T-helper 2 cell treated with Interferon-gamma antibody and Interleukin-4, amounts not matched to agents 100 ng/mL and 5 ng/mL, for 36 hours (primary cell): ENCODE data around the gene PSAT1. TPM values are rescaled to one million over a fixed set of nuclear protein-coding genes. Genes with fewer than 3 reads are reported as not detected.

ENCODE experiments used
- intact Hi-C: fragments of 100-400 bp; cut with micrococcal nuclease; formaldehyde crosslinking; loops from one replicate; pipeline ENCODE4 v1.15.1; 2023
- total RNA-seq: library from RNA; stranded (reverse); gene quantifications from 2 replicates; pipeline ENCODE4 v1.2.3, GENCODE V29; 2022

The PSAT1 gene
- total RNA-seq, 1 donor from 2014 or later, result 61.5 TPM

DNA sequence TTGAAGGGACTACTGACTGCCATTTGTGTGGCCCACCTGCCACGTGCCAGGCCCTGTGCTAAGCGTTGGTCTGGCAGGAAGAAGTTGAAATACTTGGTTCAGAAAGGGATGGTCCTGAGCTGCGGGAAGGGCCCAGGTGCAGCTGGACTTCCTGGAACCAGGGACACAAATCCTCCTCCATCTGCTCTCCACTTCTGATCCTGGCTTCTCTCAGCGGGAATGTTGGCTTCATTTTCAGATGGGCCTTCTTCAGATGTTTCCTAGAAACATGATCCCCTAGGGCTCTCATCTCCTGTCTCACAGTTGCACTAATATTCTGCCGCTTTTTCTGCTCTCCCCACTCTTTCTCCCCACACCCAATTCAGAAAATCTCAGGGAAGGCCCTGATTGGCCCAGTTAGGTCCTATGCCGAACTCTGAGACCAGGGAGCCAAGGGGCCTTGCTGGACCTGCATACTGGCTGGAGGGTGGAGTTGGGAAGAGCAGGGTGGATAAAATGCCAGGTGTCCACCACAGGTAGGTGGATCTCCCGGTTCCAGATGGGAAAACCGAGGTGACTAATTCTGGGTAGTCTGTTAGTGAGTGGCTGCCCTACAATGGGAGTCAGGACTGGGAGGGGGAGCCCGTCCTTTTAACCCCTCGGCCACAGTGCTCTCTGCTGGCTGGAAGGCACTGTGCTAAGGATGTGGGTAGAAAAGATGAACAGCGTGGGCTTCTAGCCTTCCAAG, 19.4 kb downstream of the PSAT1 start:
- intact Hi-C loops, result no loop called here

GRCh38 chr9:78319197-78320029, 22.5 kb downstream of the PSAT1 start:
- intact Hi-C loops, result no loop called here

DNA sequence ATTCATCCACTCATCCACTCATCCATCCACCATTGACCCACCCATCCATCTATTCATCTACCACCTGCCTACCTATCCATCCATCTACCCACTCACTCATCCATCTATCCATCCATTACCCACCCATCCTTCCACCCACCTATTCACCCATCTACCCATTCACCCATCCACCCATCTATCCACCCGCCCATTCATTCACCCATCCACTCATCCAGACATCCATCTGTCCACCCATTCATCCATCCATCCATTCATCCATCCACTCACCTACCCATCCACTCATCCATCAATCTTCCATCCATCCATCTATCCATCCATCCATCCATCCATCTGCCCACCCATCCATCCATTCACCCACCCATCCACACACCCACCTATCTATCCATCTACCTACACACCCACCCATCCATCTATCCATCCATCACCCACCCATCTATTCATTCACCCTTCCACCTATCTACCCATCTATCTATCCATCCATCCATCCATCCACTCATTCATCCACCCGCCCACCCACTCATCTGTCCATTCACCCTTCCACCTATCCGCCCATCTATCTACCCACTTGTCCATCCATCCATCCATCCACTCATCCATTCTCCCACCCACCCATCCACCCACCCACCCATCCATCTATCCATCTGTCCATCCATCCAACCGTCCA, 23.2 kb downstream of the PSAT1 start:
- intact Hi-C loops, result no loop called here

DNA sequence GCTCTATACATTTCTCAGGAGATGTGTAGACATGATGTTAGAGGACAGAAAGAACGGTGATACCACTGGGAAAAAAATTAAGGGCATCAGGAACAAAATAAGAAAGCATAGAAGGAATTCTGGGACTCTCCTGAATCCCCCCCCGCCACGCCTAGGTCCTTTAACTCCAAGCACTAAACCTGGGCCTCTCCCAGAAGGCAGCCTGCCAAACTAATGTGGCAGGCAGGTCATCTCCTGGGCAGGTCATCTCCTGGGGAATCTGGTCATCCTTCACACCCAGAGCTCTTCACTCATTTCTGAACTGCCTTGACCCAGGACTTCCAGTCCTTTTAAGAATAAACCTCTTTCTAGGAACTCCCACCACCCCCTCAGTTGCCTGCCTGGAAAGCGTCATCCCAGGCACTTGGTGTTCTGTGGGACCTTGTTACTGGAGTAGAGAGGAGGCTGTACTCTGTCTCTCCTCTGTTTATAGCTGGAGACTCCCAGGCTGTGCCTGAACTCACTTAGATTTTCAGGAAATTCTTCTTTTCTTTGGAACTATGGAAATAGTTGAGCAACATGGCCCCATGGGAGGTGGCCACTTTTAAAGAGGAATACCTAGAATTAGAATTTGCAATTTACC, 24.1 kb downstream of the PSAT1 start:
- intact Hi-C loops, result no loop called here

GRCh38 chr9:78321505-78321904, 24.6 kb downstream of the PSAT1 start:
- intact Hi-C loops, result no loop called here

GRCh38 chr9:78324068-78324650, 27.2 kb downstream of the PSAT1 start:
- intact Hi-C loops, result no loop called here

DNA sequence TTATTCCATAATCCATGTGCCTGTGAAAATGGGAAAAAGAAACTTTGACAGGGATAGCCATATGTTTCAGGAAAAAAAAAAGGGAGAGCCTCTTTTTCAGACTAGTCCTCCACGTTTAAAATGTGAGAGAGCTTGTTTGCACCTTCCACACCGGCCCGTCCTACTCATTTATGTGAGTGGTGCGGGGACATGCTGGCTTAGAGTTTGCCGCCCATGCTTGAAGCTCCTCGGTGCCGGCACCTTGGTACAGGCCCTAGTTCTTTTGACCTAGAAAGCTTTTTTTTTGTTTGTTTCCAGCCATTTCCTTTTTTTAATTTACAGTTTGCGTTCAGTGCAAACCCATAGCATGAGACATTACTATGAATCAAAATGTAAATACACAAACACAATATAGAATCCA, 27.8 kb downstream of the PSAT1 start:
- intact Hi-C loops, result no loop called here

- intact Hi-C loops, result no loop called here
Observed at GRCh38 chr9:78325343-78325742, 28.4 kb downstream of the PSAT1 start.

DNA sequence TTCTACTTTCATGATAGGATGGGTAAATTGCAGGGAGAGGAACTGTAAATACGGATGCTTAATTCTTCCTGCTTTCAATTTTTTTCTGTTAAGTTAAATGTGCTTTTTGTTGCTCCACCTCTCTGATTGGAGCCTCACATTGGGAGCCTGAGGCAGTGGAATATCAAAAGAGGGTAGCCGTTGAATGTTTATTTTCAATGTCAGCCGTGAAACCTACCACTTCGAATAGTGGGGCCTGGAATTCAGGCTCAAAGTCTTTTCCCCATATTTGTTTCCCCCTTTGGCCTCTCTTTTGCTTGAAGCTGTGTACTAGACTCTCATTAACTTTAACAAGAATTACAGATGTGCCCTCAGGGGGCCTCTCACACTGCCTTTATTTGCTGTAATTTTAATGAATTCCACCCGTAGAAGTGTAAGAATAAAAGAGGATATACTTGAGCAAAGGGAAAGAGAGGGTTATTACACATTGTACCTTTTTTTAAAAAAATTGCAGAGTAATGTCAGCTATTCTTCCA, 29.0 kb downstream of the PSAT1 start:
- intact Hi-C loops, result no loop called here

GRCh38 chr9:78326564-78326963, 29.6 kb downstream of the PSAT1 start:
- intact Hi-C loops, result no loop called here

- intact Hi-C loops, result no loop called here
Observed at GRCh38 chr9:78332381-78332780, 35.5 kb downstream of the PSAT1 start.

GRCh38 chr9:78348848-78349247, 51.9 kb downstream of the PSAT1 start:
- intact Hi-C loops, result no loop called here

- intact Hi-C loops, result no loop called here
Observed at GRCh38 chr9:78351816-78352215, 54.9 kb downstream of the PSAT1 start.

- intact Hi-C loops, result no loop called here
Observed at GRCh38 chr9:78354324-78354973, 57.5 kb downstream of the PSAT1 start.

GRCh38 chr9:78354989-78355388, 58.1 kb downstream of the PSAT1 start:
- intact Hi-C loops, result no loop called here

GRCh38 chr9:78356634-78357033, 59.7 kb downstream of the PSAT1 start:
- intact Hi-C loops, result no loop called here

- intact Hi-C loops, result no loop called here
Observed at GRCh38 chr9:78357165-78357873, 60.4 kb downstream of the PSAT1 start.

GRCh38 chr9:78358329-78359051, 61.6 kb downstream of the PSAT1 start:
- intact Hi-C loops, result no loop called here

DNA sequence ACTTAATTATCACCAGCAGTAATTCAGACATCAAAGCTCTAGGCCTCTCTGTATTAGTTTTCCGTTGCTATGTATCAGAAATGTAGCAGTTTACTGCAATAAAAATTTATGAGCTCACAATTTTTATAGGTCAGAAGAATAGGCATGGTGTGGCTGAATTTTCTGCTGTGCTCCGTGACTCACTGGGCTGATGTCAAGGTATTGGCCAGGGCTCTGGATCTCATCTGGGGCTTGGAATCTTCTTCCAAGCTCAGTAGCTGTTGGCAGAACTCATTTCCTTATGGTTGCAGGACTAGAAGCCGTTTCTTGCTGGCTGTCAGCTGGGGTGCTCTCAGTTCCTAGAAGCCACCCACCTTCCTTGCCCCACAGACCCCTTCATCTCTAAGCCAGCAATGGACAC, 66.3 kb downstream of the PSAT1 start:
- intact Hi-C loops, result no loop called here
